ENCODE data around the gene SEMA3C.
A peak's percentile ranks its signal among the peaks of the same experiment; 100 is the strongest.

SEMA3C gene

DNA sequence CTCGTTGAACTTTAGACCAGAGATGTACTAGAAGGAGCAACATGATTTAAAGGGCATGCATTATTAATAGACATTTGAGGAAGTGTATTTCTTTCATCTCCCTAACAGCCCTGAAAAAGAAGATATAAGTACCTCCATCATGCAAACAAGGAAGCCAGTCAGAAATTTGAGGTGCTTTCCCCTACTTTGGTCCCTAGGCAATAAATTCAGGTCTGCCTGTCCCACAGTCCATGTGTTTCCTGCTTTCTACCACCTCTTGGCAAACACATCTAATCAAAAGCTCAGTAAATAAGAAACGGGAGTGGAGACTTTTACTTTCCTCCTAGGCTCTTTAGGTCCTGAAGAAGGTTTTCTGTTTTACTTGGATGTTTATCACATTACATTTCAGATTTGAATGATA is 5.2 kb upstream of the SEMA3C start:
- DNase-seq: no peak

DNA sequence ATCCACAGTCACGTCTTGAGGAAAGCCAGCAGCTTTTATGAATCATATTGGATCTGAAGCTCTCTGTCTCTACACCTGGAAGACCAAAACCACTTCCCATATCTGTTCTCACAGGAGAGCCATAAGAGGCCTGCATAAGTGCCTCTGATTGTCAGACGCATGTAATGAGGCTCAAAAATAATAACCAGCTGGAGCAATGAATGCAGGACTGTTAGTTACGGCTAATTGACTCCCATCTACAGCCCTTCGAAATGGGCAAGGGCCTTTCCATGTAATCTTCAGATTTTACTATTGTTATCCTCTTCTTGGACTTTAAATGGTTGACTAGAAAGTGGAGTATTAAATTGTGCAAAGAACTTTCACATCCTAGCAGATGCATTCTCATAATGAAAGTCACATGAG is 4.4 kb upstream of the SEMA3C start:
- no peak for DNase-seq

DNA sequence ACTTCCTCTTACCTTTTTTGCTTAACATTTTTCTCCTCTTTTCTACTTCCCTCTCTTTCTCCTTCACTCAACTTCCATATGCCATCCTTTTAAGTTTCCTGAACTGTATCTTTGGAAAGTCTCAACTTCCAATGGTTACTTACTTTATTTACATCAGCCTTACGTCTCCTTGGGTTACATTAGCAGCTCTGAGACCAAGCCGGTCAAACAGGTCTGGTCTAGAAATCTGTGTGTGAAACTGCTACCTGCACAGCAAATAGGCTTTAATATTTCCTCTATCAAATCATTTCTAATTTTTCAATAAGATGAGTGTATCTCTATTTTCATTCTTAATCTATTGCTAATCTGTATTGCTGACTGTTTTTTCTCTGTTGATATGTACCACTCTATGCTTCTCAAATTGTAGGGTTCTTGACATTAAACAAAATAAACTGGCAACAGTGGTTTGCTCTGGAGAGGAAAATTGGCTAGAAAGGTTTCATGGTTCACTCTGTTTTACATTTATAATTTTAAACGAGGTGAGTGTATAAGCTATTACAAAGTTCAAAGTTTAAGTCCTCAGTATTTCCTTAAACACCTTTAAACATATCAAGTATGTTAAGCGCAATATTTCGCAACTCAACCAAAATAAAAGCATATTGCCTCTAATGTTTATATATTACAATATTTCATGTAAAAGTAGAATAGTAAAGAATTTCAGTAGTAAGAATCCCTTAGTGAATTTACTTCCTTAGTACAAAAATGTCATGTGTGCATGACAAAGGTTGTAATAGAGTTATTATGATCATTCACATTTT is 3.6 kb upstream of the SEMA3C start:
- no peak for DNase-seq

DNA sequence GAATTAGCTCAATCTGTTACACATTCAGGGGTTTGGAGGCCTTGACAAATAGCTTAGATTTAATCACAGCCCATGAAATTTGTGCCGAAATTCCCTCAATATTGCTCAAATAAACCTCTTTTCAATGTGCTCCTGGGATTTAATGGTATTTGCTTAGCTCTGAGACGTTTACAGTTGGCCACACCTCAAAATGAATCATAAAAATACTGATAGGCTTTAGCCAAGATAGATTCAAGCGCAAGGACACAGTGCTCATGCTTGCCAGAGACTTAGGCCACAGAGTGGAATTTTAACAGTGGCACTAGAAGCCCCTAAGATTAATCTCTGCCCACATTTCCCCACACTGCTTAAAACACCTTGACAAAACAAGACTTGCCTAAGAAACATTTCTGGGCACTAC is 2.3 kb upstream of the SEMA3C start:
- no peak for DNase-seq

DNA sequence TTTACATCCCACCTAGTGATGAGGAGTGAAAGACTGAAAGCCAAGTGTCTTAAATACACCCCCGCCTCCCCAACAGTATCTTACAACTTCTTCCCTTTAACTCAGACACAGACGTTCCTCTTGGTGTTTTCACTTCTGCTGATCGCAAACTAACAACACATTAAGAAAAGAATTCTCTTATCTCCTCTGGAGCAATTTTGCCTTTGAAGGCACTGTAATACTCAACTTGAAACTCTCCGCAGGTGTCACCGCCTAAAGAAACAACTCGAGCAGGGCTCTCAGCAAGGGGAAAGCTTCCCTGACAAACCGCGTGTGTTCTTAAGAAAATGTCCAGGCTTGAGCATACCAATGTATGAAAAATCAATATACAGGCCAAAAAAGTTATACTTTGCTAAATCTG is 452 bp downstream of the SEMA3C start:
- DNase-seq: no peak

DNA sequence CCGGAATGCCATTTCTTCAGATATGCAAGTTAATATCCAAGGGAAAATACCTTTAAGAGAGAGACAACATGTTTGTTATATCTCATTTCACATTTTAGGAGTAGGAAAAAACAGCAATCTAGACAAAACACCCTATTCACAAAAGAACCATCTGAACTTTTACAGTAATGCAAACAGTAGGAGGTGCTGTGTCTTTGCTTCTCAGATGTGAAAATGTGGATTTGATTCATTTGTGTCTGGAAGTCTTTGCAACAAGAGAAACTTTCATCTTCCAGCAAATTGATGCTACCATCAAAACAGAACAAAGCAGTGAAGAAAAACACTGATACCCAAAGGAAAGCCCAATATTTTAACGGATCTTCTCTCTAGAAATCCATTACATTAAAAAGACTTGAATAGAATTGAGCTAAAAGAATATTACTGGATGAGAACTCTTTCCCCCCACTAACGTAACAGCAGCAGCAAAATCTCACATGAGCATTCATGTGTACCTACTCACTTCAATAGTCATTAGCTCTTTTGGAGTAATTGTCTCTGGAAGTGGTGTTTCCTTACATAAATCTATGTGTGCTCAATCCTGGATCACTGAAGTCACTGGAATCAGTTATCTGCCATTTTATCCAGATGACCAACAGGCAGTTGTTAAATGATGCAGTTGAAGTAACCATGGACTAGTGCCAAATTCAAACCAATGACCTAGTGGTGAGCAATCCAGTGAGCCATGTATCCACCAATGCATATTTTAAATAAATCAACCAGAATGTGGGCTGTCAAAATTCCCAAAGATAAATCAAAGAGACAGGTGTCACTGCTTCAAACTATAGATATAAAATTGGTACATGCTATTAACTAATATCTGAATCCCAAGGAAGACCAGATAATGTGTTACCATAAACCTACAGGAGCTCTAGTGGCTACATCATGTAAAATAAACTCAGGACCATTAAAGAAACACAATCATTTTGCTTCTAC is 1.8 kb downstream of the SEMA3C start:
- DNase-seq: no peak

DNA sequence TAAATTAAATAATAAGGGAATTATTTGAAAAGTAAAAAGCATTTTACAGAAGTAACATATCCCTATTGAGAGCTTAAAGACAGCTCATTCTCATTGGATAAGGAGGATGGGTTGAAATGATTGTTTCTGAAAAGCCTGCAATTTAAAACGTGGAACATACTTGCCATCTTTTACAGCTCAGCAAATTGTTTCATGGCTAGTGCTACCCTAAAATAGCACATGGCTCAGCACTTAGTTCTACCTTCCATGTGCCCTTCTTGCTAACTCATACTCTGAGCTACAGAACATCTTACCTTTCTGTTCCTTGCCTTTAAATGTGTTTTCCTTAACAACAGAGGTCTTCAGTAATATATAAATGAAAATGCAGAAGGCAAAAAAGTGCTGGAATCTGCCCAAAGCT is 8.6 kb downstream of the SEMA3C start:
- no peak for DNase-seq

DNA sequence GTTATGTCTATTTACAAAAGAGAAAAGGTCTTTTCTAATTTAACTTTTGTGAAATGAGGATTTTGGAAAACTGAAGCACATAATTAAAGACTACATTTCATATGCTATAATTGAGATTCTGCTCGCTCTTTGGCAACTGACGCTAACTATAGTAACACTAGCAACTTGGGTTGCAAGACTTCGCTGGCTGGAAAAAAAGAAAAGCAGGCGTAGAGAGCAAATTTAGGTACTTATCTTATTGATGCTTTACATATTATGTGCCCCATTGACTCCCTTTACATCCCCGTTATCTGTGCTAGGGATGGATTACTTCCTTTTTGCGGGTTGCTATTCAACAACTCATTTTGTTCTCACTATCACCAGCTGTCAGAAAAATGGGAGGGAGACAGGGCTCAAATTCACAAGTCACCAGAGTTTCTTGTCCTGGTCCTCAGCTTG is 10.5 kb downstream of the SEMA3C start:
- DNase-seq: no peak

DNA sequence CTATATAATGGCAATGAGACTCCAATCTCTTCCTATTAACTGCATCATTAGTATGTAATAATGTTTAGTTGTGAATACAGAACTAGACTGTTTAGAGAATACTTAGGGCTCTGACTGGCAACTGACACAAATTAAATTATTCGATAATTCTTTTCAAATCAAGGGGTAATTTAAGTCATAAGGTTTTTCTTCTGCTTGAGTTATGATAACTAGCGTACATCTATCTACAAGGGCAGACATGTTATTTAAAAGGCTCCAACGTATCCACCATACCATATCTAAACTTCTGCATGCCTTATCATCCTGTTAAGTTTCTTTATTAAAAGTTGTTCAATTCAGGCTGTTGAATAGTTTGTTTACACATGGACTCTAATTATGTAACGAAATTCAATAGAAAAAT is 11.2 kb downstream of the SEMA3C start:
- no peak for DNase-seq

DNA sequence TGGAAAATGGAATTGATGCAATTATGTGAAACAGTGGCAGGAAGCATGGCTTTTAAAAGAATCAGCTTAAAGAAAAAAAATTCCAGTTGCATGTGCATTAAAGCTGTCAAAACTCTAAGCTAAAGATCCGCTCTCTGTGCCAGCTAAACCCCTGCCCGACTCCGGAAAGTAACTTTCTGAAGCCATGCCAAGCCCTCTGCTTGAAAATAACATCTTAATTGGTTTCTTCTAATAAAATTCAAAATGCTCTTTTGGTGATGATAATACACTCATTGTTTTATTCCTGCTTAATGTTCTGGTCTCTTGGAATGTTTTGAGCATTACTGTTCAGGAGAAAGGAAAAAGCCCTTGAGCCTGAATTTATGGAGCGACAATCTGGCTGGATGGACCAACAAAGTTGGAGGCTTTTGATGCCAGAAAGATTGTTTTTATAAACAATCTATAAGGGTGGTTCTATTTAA is 11.7 kb downstream of the SEMA3C start:
- no peak for DNase-seq

DNA sequence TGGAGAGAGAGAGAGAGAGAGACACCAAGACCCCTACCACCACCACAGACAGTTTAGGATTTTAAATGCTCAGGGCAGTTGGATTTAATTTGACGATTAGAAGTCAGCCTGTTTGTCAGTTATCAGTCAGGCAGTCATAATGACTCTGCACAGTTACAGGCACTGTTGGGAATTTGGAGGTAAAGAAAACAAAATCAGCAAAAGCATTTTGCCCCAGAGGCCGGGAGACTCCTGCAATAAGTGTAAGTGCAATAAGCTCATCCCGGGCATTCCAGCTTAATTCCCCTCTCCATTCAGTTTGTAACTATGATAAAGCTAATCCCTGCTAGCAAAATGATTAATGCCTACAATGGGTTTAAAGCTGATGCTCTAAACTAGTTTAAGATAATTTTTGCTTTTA is 13.5 kb downstream of the SEMA3C start:
- no peak for DNase-seq

DNA sequence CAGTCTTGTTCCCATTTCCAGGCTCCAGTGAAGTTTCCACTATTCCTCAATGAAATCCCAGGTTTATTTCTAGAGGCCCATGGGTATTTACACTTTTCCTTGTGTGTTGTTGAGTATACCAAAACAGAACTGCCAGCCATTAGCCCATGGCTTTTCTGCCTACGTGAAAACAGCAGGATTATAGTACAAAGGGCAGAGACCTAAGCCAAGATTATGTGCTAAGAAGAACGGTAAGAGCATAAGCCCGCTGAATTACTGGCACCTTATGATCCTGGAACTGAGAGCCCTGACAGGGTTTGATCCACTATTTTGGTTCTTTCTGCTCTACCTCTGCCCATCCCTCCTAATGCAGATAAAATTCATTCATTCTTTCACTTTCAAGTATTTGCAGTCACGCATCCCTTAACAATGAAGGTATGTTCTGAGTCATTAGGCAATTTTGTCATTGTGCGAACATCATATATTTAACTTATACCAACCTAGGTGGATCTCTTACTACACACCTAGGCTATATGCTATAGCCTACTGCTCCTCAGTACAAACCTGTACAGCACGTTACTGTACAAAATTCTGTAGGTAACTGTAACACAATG is 16.0 kb downstream of the SEMA3C start:
- no peak for DNase-seq

DNA sequence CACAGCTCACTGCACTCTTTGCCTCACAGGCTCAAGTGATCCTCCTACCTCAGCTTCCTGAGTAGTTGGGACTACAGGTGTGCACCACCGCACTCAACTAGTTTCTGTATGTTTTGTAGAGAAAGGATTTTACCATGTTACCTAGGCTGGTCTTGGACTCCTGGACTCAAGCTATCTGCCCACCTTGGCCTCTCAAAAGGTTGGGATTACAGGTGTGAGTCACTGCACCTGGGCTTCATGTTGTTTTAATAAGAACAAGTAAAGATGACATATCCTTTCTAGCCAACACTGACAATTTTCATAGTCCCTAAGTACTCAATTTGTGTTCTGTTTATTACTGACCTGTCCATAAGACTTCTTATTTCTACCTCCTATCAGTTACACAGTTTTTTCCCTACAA is 16.8 kb downstream of the SEMA3C start:
- no peak for DNase-seq

DNA sequence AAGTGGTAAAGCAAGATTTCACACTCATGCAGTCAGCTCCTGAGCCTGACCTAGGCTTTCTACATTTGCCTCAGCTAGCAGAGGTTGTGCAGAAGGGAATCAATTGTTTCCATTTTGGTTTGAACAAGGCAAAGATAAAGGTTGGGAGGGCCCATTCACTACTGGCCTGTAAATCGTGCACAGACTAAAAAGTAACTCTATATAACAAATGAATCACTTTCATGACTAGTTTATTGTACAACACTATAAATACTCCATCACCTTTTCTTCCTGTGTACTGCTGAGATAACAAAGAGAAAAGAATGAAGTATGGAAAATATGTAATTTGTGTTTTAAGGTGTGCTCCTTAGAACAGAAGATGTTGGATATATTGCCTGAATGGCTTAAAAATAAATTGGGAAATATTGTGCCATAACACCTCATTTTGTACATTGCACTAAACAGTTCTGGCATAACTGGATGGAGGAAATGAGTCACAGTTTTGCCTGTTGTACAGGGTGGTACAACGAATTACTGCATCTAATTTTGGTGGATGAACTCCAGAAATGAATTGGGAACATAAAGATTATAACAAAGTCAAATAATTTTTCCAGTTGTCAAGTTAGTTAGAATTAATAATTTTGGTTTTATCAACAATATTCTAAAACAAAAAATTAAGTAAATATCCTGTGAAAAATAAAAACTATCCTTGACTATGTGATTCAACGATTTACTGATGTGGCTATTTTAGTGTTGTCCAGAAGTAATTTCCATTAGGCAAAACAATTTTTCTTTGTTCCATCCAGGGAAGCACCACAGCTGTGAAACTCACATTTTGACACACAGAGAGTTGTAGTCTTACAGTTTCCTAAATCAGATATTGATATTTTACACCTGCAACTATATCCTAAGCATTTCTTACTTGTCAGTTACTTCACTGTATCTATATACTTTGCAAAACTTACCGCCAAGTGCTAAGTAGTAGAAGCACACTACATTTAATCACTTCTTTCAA is 18.0 kb downstream of the SEMA3C start:
- DNase-seq: no peak

DNA sequence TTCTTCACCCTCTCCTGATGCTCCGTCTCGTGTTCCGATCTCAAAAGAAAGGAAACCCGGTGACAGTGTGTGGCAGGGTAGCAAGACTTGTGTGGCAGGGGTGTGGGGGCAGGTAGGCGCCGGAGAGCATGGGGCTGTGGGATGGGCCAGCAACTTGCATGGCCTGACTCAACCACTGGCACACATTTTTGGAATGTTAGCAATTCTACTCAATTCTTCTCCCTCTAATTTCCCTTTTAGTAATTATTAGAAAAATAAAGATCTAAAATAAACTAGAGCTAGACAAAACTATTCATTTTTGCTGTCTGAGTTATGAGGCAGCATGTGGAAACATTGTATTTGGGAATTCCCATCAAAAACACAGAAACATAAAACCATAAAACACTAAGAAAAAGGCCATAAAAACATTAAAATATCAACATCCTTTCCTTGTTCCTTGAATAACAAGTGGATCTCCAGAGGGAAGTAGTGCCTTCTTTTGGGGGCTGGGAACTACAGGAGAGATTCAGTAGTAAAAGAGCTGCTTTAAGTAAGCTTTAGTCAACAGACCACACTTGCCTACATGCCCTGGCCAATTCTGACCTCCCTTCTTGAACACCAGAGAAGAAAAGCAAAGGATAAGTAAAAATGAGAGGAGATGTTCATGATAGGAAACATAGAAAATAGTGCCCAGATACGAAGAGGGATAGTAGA is 21.8 kb downstream of the SEMA3C start:
- DNase-seq: no peak

DNA sequence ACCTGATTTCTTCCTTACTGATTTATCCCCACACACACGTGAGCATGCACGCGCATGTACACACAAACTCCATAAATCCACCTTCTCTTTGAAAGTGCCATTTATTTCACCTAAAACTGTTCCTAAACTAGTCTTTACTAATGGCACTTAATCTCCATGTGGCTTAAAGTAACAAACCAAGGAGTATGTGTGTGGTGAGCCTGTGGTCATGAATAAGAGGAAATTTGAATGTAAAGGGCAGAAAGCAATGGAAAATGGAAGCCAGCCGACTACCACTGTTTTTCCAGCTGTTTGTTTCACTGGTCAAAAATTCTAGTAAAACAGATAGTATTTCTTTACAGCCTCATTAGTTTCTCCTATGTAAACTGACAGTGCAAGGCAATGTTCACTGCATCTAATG is 23.8 kb downstream of the SEMA3C start:
- no peak for DNase-seq

DNA sequence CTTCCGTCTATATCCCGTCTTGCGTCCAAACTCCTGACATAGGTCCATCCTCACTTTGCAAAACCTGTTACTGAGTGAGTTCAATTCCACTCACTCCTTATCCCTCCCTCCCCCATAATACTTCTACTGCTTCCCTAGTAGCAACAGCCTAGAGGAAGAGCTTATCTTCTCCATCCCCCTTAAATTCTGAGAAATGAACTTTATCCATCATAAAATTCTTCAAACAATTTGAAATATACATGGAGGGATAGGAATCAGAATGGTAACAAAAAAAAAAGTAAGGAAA is 27.6 kb downstream of the SEMA3C start:
- no peak for DNase-seq

DNA sequence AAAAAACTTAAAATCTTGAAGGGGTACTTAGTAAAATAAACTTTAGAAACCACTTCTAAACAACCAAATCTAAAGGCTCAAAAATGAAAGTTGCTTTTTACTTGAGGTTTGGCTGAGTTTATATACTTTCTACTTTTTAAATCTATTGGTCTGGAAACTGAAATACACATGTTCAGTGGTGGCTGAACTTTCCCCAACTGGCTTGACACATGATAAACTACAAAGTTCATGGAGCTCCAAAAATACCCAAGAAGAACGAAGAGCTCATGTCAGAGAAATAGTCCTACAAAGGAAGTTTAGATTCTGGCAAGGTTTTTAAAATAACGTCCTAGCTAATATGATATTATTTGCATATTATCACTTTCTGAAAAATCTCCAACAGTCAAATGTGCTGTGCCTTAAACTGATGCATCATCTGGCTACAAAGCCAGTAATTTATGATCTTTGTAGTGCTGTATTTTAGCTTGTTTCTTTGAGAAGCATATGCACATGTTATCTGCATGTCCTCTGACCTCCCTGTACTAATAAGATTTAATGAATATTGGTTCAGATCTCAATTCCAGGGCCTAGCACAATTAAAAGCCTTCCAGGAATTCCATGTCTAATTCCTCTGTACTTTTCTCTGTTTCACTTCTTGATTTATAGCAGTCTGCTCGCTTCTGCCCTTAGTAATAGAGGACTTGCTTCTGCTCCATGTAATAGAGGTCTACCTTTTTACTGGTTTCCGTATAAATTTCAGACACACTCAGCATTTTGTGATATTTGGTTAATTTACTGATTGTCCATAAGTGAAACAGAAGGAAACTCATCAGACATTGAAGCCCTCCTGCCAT is 28.2 kb downstream of the SEMA3C start:
- no peak for DNase-seq

DNA sequence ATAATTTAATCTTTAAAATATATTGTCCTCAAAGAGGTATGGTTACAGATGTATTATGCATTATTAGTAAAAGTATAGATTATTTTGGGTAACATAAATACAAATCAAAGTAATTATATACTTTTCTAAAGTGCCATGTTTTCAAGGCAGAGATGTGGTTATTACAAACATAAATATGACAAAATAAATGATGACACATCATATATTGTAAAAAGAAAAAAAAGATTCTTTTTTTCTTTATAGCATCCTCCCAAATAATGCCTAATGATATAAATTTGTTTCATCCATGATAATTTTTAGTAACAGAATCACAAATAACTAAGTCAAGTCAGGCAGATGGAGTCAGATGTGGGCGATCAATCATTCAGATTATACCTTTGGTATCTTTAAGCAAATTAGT is 29.3 kb downstream of the SEMA3C start:
- DNase-seq: no peak

DNA sequence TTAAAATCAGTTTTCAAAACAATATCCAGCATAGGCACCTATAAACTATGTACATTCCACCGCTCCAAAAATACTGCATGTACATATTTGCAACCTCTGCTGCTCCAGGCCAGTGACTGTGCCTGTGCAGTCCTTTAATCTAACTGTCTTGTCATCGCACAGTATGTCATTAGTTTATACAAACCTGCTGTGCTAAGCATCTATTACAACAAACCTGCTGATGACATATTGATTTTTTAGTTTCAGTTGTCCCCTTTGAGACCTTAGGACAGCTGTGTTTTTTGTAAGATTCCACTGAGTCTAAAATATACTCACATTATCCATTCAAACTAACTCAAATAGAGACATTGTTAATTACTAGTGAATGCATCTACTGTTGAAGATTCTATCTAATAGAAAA is 33.1 kb downstream of the SEMA3C start:
- DNase-seq: peak; percentile 23 to 24
